Superior temporal gyrus (tissue), 1 donor: ENCODE measurements around the gene PHEX.
"Not testable (repeated sequence)": the region's sequence is repeated elsewhere in the genome, so short reads cannot be mapped to it uniquely, and the experiment has no call there.

Experiments
- DNase-seq: peaks from one replicate; pipeline ENCODE4 v3.0.0-alpha.2; 2016; ENCODE audit errors: extremely low spot score

The PHEX gene

GRCh38 chrX:22237479-22237878 lies 205.4 kb downstream of the PHEX start:
- DNase-seq, result no peak

GRCh38 chrX:22246620-22247019 lies 214.5 kb downstream of the PHEX start:
- DNase-seq, result no peak

GRCh38 chrX:22247169-22247568 lies 215.0 kb downstream of the PHEX start:
- DNase-seq, result no peak

GRCh38 chrX:22248401-22248800 lies 216.3 kb downstream of the PHEX start:
- no peak for DNase-seq

- no peak for DNase-seq
These were observed 217.2 kb downstream of the PHEX start for GRCh38 chrX:22249371-22249770.

- DNase-seq, result no peak
These were observed 236.6 kb downstream of the PHEX start for GRCh38 chrX:22268706-22269105.

- DNase-seq, result no peak
These were observed 240.5 kb downstream of the PHEX start, which contains the start of gene CBLL2 for GRCh38 chrX:22272613-22273012. Gene CBLL2, plus strand, starts transcription at chrX:22272913. Its CDS starts 79 bp downstream, at chrX:22272992.

GRCh38 chrX:22273714-22274317 lies 241.7 kb downstream of the PHEX start:
- DNase-seq, result no peak

- DNase-seq, result no peak
These were observed 244.7 kb downstream of the PHEX start for GRCh38 chrX:22276781-22277180.

GRCh38 chrX:22278375-22278774 lies 246.2 kb downstream of the PHEX start:
- no peak for DNase-seq

GRCh38 chrX:22289209-22289608 lies 257.1 kb downstream of the PHEX start:
- DNase-seq, result not testable (repeated sequence)

- no peak for DNase-seq
These were observed 264.7 kb downstream of the PHEX start for GRCh38 chrX:22296871-22297270.

- peak; percentile 30 for DNase-seq
These were observed 268.0 kb downstream of the PHEX start for GRCh38 chrX:22300130-22300529.
